ENCODE results near the gene NUP50.

NUP50 gene

DNA sequence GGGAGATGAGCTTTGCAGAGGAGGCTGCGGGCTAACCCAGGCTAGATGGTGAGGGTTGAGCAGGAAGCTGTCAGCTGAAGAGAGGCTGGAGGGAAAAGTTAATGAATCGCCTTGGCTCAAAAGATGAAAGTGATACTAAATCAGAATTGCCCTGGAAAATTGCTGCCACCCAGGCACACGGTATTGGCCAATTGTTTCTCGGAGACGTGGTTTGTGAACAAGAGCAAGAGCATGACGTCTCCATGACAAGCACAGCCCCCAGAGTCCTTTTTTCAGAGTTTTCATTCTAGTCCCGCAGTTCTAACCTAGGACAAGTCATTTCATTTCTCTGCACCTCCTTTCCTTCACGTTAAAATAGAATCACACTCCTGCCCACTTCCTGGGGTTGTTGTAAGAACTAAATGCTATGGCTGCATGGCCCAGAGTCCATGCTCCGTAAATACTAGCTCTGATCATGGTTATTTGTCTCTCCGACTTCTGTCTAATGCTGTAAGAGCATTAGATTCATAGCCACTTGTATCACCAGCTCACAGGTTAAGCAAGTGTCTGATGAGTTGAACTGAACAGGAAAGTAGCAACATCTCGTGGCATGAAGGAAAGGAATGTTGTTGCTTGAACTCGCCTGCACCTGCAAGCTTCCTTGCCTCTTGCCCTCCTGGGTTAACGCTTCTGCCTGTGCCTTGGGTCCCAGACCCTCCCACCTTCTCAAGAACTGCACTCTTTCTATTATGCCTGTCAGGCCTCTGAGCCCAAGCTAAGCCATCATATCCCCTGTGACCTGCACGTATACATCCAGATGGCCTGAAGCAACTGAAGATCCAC lies 33.8 kb upstream of the NUP50 start:
- TF ChIP-seq, protein P1, sequence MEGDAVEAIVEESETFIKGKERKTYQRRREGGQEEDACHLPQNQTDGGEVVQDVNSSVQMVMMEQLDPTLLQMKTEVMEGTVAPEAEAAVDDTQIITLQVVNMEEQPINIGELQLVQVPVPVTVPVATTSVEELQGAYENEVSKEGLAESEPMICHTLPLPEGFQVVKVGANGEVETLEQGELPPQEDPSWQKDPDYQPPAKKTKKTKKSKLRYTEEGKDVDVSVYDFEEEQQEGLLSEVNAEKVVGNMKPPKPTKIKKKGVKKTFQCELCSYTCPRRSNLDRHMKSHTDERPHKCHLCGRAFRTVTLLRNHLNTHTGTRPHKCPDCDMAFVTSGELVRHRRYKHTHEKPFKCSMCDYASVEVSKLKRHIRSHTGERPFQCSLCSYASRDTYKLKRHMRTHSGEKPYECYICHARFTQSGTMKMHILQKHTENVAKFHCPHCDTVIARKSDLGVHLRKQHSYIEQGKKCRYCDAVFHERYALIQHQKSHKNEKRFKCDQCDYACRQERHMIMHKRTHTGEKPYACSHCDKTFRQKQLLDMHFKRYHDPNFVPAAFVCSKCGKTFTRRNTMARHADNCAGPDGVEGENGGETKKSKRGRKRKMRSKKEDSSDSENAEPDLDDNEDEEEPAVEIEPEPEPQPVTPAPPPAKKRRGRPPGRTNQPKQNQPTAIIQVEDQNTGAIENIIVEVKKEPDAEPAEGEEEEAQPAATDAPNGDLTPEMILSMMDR (IDR thresholded peaks at IDR 0.05; ENCODE audit: low read depth, low read length) = no peak
- DNase-seq (ENCODE audit: extremely low read depth, low read depth) = no peak

DNA sequence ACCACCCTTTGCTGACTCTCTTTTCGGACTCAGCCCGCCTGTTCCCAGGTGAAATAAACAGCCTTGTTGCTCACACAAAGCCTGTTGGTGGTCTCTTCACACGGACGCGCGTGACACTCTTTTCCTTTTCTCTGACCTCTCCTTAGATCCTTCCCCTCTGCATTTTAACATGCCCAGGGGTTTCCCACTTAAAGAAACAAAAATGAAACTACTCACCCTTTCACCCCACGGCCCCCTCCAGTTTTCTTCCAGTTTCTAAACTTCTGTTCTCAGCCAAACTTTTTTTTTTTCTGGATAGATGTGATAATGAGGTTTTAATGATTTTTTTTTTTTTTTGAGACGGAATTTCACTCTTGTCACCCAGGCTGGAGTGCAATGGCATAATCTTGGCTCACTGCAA lies 32.8 kb upstream of the NUP50 start:
- DNase-seq (ENCODE audit: extremely low read depth, low read depth) = no peak
- TF ChIP-seq, protein P1 (IDR thresholded peaks at IDR 0.05; ENCODE audit: low read depth, low read length) = no peak

DNA sequence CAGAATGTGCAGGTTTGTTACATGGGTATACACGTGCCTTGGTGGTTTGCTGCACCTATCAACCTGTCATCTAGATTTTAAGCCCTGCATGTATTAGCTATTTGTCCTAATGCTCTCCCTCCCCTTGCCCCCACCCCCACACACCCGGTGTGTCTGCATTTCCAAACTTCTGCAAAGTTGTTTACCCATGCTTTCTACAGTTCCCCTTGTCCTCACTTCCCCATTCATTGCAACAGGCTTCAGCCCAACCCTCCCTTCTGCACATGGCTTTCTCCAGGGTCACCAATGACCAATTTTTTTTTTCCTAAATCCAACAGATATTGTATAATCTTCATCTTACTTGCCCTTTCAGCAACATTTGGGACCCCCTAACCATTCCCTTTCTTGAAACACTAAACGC lies 32.0 kb upstream of the NUP50 start:
- no peak for DNase-seq (ENCODE audit: extremely low read depth, low read depth)
- TF ChIP-seq, protein P1 (IDR thresholded peaks at IDR 0.05; ENCODE audit: low read depth, low read length) = no peak

DNA sequence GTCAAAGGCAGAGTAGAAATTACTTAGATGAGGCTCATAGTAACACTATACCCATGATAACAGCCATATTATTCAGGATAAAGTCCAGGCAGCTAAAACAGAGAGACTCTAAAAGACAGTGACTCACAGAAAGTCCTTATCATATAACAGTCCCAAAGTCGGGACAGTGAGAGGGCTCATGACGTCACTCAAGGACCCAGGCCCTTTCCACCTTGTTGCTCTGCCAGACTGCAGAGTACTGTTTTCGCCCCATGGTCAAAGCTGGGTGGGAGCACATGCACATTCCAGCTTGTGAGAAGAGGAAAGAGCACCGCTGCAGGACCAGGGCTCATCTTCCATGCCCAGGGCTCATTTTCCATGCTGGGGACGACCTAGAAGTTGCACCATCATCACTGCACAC lies 29.4 kb upstream of the NUP50 start:
- TF ChIP-seq, protein P1 (IDR thresholded peaks at IDR 0.05; ENCODE audit: low read depth, low read length) = no peak
- no peak for DNase-seq (ENCODE audit: extremely low read depth, low read depth)

DNA sequence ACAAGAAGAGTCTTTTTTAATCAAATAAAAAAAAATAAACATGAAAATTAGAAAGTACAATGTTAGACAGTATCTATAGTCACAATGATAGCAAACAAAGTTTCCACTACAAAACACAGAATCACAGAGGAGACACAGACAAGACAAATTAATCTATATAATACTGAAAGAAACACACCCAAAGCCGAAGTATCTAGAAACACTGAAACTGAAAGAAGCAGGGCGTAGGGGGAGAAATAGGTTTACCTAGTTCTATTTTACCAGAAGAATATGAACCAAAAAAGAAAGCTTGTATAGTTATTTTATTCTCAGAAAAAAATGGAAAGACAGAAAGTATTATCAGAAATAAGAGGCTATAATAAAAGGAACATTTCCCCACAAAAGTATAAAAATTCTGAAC lies 27.1 kb upstream of the NUP50 start:
- TF ChIP-seq, protein P1 (IDR thresholded peaks at IDR 0.05; ENCODE audit: low read depth, low read length) = no peak
- no peak for DNase-seq (ENCODE audit: extremely low read depth, low read depth)

DNA sequence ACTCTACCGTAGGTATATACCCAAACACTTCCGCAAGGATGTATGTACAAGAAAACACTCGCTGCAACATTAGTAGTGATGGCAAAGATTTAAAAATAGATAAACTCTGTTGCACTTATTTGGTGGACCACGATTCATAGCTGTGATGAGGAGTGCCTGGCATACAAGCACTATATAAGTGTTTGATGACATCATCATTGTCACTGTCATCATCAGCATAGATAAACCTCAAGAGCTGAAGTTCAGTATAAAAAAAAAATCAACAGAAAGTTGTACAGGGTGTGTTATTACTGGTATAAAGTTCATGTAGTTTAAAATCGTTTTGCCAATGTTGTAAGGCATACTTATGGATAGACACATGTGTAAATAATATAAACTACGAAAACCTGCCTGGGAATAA lies 24.0 kb upstream of the NUP50 start:
- DNase-seq (ENCODE audit: extremely low read depth, low read depth) = no peak
- TF ChIP-seq, protein P1 (IDR thresholded peaks at IDR 0.05; ENCODE audit: low read depth, low read length) = no peak

DNA sequence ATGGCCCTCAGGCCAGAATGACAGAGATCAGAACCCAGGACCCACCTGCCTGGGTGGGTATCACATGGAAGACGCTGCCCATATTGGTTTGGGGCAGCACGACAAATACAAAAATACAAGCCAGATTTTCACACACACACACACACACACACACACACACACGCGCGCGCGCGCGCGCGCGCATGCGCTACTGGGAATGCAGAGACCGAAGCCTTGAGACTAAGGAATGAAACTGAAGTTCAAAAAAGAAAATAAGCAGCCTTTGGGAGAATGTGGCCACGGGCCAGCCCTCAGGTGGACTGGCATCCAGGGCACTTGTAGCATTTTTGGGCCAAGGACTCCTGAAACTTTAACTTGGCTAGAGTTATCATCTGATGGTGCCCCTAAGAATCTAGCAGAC lies 21.3 kb upstream of the NUP50 start:
- no peak for DNase-seq (ENCODE audit: extremely low read depth, low read depth)
- TF ChIP-seq, protein P1 (IDR thresholded peaks at IDR 0.05; ENCODE audit: low read depth, low read length) = no peak

Data from AG09319 (cell line).